CD4-positive, alpha-beta T cell treated with Interleukin-10 for 1 hour (primary cell): Measurements from ENCODE around the gene UMOD.

Experiments used
- DNase-seq: peaks from one replicate; pipeline ENCODE4 v3.0.0-alpha.2; 2020

The UMOD gene

DNA sequence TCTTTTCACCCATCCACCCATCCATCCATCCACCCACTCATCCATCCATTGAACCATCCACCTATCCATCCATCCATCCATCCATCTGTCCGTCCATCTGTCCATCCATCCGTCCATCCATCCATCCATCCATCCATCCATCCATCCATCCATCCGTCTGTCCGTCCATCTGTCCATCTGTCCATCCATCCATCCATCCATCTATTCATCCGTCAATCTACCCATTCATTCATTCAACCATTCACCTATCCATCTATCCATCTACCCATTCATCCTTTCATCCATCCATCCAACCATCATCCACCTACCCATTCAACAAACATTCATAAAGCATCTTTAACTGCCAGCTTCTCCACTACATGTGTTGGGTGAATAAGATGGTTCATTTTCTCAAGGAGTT, 54.1 kb downstream of the UMOD start:
- no peak for DNase-seq

DNA sequence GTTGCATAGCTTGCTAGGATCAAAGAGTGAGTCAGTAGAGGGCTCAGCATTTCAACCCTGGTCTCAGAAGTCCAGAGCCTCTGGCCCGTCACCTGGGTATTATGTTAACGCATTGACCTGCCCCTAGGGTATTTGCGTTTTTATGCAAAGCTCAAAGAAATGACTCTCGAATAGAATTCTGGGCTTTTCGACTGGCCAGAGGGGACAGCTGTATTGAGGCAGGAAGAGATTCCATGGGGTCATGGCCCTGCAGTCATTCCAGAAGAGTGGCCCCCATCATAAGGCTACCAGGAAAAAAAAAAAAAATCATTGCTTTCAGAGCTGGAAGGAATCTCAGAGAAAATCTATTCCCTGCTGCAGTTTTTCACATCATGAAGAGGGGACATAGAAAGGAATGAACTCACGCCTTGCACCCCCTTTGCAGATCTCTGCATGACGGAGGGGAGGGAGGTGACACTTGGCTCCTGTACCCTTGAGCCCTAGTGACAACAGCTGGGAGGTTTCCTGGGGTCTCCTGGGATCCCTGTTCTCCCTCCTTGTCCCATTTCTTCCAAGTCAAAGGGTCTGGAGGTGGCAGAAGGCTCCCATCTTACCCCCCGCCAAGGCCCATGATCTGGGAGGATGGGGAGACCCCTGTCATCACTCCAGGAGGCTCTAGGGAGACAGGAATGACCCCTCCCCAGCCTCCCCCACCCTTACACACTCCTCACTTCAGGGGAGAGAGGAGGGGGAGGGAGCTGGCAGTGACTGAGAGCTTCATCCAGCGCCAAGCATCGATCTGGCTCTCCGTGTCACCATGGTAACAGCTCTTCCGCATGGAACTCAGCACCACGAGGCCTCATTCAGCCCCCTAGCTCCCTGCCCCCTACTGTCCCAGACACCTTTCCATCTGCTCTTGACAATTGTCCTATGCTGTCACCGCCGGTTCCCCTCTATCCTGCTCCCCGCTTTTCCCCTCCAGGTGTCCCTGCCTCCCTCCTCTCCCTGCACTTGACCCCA, 61.0 kb downstream of the UMOD start:
- no peak for DNase-seq

DNA sequence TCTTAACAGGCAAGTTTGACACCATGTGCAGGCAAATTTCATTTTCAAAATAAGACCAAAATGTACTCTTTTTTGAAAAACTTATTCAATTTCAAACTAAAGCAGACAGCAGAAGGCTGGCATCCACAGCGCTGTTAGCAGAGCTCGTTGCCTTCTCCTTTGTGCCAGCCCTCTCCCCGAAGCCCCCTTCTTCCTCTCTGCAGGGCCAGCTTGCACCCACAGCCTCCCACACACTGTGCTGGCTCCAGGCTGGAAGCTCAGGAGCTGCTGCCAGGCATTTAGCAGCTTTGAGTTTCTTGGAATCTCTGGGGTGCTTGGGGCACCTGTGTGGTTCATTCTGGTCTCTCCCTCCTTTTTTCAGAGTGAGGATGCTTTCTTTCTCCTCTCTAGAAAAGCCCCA, 62.9 kb downstream of the UMOD start:
- no peak for DNase-seq

- no peak for DNase-seq
Observed at GRCh38 chr16:20285993-20286499, 66.5 kb downstream of the UMOD start.
